NCI-H2196 (cell line): ENCODE measurements around the gene RXFP3.
"Not testable (repeated sequence)": the region's sequence is repeated elsewhere in the genome, so short reads cannot be mapped to it uniquely, and the experiment has no call there.

Experiments
- DNase-seq: peaks from one replicate; lab custom pipeline; 2025; ENCODE audit not compliant: unreplicated experiment; lab: John Stamatoyannopoulos, UW

RXFP3 gene

GRCh38 chr5:33936381-33937016, at the start of gene RXFP3:
Gene RXFP3 (plus strand): TSS chr5:33936386. CDS start chr5:33936741, 355 bp downstream.
- no peak for DNase-seq

- DNase-seq: no peak
These were observed 48.9 kb upstream of the RXFP3 start for GRCh38 chr5:33887268-33887667.

GRCh38 chr5:33888587-33888986, 47.6 kb upstream of the RXFP3 start:
- DNase-seq: no peak

GRCh38 chr5:33890131-33891032, 45.8 kb upstream of the RXFP3 start:
- DNase-seq: no peak

GRCh38 chr5:33891446-33891787, 44.8 kb upstream of the RXFP3 start:
- DNase-seq: no peak

GRCh38 chr5:33891788-33892619, 44.2 kb upstream of the RXFP3 start, which contains the start of gene ADAMTS12:
Gene ADAMTS12 (minus strand): TSS chr5:33891990. CDS start chr5:33891856, 134 bp downstream.
- no peak for DNase-seq

- no peak for DNase-seq
These were observed 43.5 kb upstream of the RXFP3 start for GRCh38 chr5:33892620-33893137.

- DNase-seq: no peak
These were observed 41.6 kb upstream of the RXFP3 start for GRCh38 chr5:33894566-33894965.

- DNase-seq: no peak
These were observed 35.0 kb upstream of the RXFP3 start for GRCh38 chr5:33901156-33901555.

- no peak for DNase-seq
These were observed 33.1 kb upstream of the RXFP3 start for GRCh38 chr5:33903118-33903517.

GRCh38 chr5:33905381-33905780, 30.8 kb upstream of the RXFP3 start:
- no peak for DNase-seq

- DNase-seq: not testable (repeated sequence)
These were observed 29.9 kb upstream of the RXFP3 start for GRCh38 chr5:33906248-33906647.

GRCh38 chr5:33914844-33915243, 21.3 kb upstream of the RXFP3 start:
- DNase-seq: not testable (repeated sequence)

GRCh38 chr5:33921002-33921401, 15.2 kb upstream of the RXFP3 start:
- no peak for DNase-seq

GRCh38 chr5:33925278-33925677, 10.9 kb upstream of the RXFP3 start:
- no peak for DNase-seq

- no peak for DNase-seq
These were observed 8.5 kb upstream of the RXFP3 start for GRCh38 chr5:33927685-33928084.

GRCh38 chr5:33928283-33928682, 7.9 kb upstream of the RXFP3 start:
- DNase-seq: no peak

- DNase-seq: no peak
These were observed 6.1 kb upstream of the RXFP3 start for GRCh38 chr5:33929925-33930690.

GRCh38 chr5:33931136-33931535, 5.0 kb upstream of the RXFP3 start:
- no peak for DNase-seq

- DNase-seq: no peak
These were observed 2.4 kb upstream of the RXFP3 start for GRCh38 chr5:33933723-33934169.
